Measurements from ENCODE around the gene TMEM205. TPM values are rescaled to one million over a fixed set of nuclear protein-coding genes. Genes with fewer than 3 reads are reported as not detected.
"Not testable (repeated sequence)": the region's sequence is repeated elsewhere in the genome, so short reads cannot be mapped to it uniquely, and the experiment has no call there.

Gene TMEM205
- total and polyA plus RNA-seq, 7 experiments from 2014 or later: 19.5 to 81.0 (median 33.1) TPM

DNA sequence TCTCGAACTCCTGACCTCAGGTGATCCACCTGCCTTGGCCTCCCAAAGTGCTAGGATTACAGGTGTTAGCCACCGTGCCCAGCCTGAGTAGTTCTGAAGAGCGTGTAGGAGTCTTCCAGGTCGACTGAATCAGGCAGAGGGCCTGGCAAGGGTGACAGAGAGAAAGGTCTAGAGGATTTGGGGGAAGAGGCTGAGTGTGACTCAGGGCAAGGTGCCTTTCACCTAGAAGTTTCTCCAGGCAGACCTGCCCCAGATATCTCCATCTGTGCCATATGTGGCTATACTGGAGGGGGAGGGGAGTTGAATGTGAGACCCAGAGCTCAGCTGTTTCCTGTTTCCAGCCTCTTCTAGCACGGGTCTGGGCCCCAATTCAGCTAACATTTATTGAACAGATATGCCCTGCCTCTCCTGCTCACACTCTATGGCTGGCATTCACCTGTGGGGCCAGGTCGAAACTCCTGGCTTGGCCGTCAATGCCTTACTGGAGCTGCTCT, 1.5 kb upstream of the TMEM205 start:
- Histone ChIP-seq H3K27me3 (ENCODE audit: control insufficient read depth in 2 of 2, insufficient read depth in 2 of 2, low read length in 2 of 2) (no peaks in the 10 kb centered on the region), H3K4me1 (ENCODE audit: control insufficient read depth in 2 of 2, insufficient read depth in 2 of 2, low read length in 2 of 2) (peaks cover 13 to 14% of the 10 kb centered on the region in 2 donors), H3K36me3 (ENCODE audit: control insufficient read depth in 2 of 3, insufficient read depth in 3 of 3, low read length in 3 of 3) (peaks cover 0 to 7% (median 0%) of the 10 kb centered on the region in 3 experiments), H3K27ac (ENCODE audit: low read depth, low read length) (no peak overlapping the region), H3K4me3 (ENCODE audit: low read length) (no peak overlapping the region), H3K9me3 (ENCODE audit: control insufficient read depth in 2 of 3, low read length in 3 of 3) (peaks cover 0 to 9% (median 0%) of the 10 kb centered on the region in 3 experiments)
- H3K4me1 Mint-ChIP-seq: peaks cover 22 to 39% (median 29%) of the 10 kb centered on the region in 7 donors
- ATAC-seq: no peak
- DNase-seq: no peak
- POLR2A ChIA-PET: interaction anchor here (0.6 to 4.8 kb wide), 6 partner anchors 10 to 735 kb away, joined by 3 to 36 read pairs (median 4); partner anchors contain the start of gene SWSAP1
- H3K27ac Mint-ChIP-seq: peak overlapping the region in 7 of 9 donors; percentile 36 to 97 (median 70)
- no peaks in the 10 kb centered on the region for H3K27me3 Mint-ChIP-seq
- peaks cover 0 to 9% (median 0%) of the 10 kb centered on the region in 11 donors for H3K9me3 Mint-ChIP-seq
- peaks cover 0 to 9% (median 0%) of the 10 kb centered on the region in 5 donors for H3K36me3 Mint-ChIP-seq
- peak overlapping the region; percentile 64 to 100 (median 98) for H3K4me3 Mint-ChIP-seq
- intact Hi-C loops (cut with micrococcal nuclease): loop anchor here in 1 of 2 donors (5.0 kb wide), 1 partner anchor 390 kb away; the partner anchor contains the start of gene ZNF823
- CTCF ChIA-PET: no interaction called here

DNA sequence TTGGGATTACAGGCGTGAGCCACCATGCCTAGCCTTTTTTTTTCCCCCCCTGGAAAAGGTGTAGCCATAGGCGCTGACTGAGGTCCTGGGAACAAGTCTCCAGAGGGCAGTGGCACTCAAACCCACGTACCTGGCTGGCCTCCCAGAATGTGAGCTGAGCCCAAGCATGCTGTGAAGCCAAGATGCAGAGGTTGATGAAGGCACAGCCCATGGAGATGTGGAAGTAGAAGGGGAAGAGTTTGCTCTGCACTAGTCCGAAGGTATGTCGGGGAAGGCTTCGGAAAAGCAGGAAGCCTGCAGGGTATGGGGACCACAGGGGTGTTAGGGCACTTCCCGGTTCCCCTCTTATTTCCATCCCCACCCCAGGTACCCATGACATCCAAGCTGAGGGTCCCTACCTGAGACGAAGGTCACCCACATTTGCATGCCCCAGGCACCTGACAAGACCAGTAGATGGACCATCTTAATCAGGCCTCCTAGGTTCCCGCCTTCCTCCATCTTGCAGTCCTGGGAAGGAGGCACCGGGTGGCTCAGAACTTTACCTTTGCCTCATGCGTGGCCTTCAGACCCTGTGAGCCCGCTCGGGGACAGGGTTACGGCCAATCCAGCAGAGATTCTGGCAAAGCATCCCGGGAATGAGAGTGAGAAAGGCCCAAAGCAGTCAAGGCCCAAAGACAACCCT, 805 bp downstream of the TMEM205 start:
- CTCF ChIA-PET: interaction anchor here (1.5 kb wide), 1 partner anchor 30 kb away, joined by 13 read pairs; the partner anchor contains the start of gene SWSAP1

GRCh38 chr19:11342429-11342828, 3.6 kb downstream of the TMEM205 start:
- POLR2A ChIA-PET: no interaction called here
- ATAC-seq (no peak), DNase-seq (no peak)
- H3K9me3 Mint-ChIP-seq: no peaks in the 10 kb centered on the region
- H3K4me3 Mint-ChIP-seq: peak overlapping the region in 1 of 10 donors; percentile 45
- H3K27ac ChIP-seq (ENCODE audit: low read depth, low read length): no peak overlapping the region
- CTCF ChIA-PET: no interaction called here
- intact Hi-C loops (cut with micrococcal nuclease): no loop called here
- H3K27me3 Mint-ChIP-seq: no peaks in the 10 kb centered on the region
- H3K36me3 ChIP-seq (ENCODE audit: control insufficient read depth in 2 of 3, insufficient read depth in 3 of 3, low read length in 3 of 3): peaks cover 0 to 9% (median 0%) of the 10 kb centered on the region in 3 experiments
- H3K4me1 ChIP-seq (ENCODE audit: control insufficient read depth in 2 of 2, insufficient read depth in 2 of 2, low read length in 2 of 2): peaks cover 18 to 39% of the 10 kb centered on the region in 2 donors
- H3K4me3 ChIP-seq (ENCODE audit: low read length): no peak overlapping the region
- no peaks in the 10 kb centered on the region for H3K9me3 ChIP-seq (ENCODE audit: control insufficient read depth in 2 of 3, low read length in 3 of 3)
- no peak overlapping the region for H3K27ac Mint-ChIP-seq
- no peaks in the 10 kb centered on the region for H3K27me3 ChIP-seq (ENCODE audit: control insufficient read depth in 2 of 2, insufficient read depth in 2 of 2, low read length in 2 of 2)
- peaks cover 0 to 5% (median 0%) of the 10 kb centered on the region in 5 donors for H3K36me3 Mint-ChIP-seq
- H3K4me1 Mint-ChIP-seq: peaks cover 21 to 57% (median 45%) of the 10 kb centered on the region in 7 donors

More for the DNA sequence above, 805 bp downstream of the TMEM205 start:
- H3K9me3 ChIP-seq (ENCODE audit: control insufficient read depth in 2 of 3, low read length in 3 of 3): peaks cover 0 to 9% (median 0%) of the 10 kb centered on the region in 3 experiments
- ATAC-seq (no peak), DNase-seq (no peak)
- Mint-ChIP-seq H3K27ac (peak overlapping the region in 8 of 9 donors; percentile 89 to 98 (median 95)), H3K4me3 (peak overlapping the region; percentile 92 to 100 (median 98)), H3K4me1 (peaks cover 22 to 39% (median 29%) of the 10 kb centered on the region in 7 donors), H3K9me3 (peaks cover 0 to 9% (median 0%) of the 10 kb centered on the region in 11 donors), H3K36me3 (peaks cover 0 to 12% (median 0%) of the 10 kb centered on the region in 5 donors), H3K27me3 (no peaks in the 10 kb centered on the region)
- intact Hi-C loops (cut with micrococcal nuclease): loop anchor here in 1 of 2 donors (5.0 kb wide), 1 partner anchor 392 kb away; the partner anchor contains the start of gene ZNF823
- peak overlapping the region; percentile 83 for H3K27ac ChIP-seq (ENCODE audit: low read depth, low read length)
- peak overlapping the region; percentile 75 for H3K4me3 ChIP-seq (ENCODE audit: low read length)
- no peaks in the 10 kb centered on the region for H3K27me3 ChIP-seq (ENCODE audit: control insufficient read depth in 2 of 2, insufficient read depth in 2 of 2, low read length in 2 of 2)
- peaks cover 13 to 14% of the 10 kb centered on the region in 2 donors for H3K4me1 ChIP-seq (ENCODE audit: control insufficient read depth in 2 of 2, insufficient read depth in 2 of 2, low read length in 2 of 2)
- H3K36me3 ChIP-seq (ENCODE audit: control insufficient read depth in 2 of 3, insufficient read depth in 3 of 3, low read length in 3 of 3): peaks cover 0 to 7% (median 0%) of the 10 kb centered on the region in 3 experiments
- POLR2A ChIA-PET: interaction anchor here (1.5 to 4.8 kb wide), 4 partner anchors 12 to 32 kb away, joined by 3 to 36 read pairs (median 4); partner anchors contain the start of gene SWSAP1

DNA sequence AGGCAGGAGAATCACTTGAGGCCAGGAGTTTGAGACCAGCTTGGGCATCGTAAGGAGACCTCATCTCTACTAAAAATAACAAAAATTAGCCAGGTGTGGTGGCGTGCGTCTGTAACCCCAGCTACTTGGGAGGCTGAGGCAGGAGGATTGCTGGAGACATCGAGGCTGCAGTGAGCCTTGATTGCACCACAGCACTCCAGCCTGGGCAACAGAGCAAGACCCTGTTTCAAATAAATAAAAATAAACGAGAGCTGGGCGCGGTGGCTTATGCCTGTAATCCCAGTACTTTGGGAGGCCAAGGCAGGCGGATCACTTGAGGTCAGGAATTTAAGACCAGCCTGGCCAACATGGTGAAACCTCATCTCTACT, 6.0 kb downstream of the TMEM205 start:
- DNase-seq; H3K9me3 ChIP-seq (ENCODE audit: control insufficient read depth in 2 of 3, low read length in 3 of 3); H3K27ac ChIP-seq (ENCODE audit: low read depth, low read length); H3K27me3 ChIP-seq (ENCODE audit: control insufficient read depth in 2 of 2, insufficient read depth in 2 of 2, low read length in 2 of 2); intact Hi-C loops (cut with micrococcal nuclease); H3K9me3 Mint-ChIP-seq; H3K27me3 Mint-ChIP-seq; ATAC-seq: not testable (repeated sequence)
- H3K4me1 Mint-ChIP-seq: peaks cover 0 to 41% (median 29%) of the 10 kb centered on the region in 7 donors
- CTCF ChIA-PET: interaction anchor here (0.5 to 0.9 kb wide), 3 partner anchors 12 to 301 kb away, joined by 3 read pairs; partner anchors contain the start of gene SWSAP1
- peak overlapping the region in 2 of 9 donors; percentile 52 to 86 for H3K27ac Mint-ChIP-seq
- peak overlapping the region; percentile 75 for H3K4me3 ChIP-seq (ENCODE audit: low read length)
- H3K4me1 ChIP-seq (ENCODE audit: control insufficient read depth in 2 of 2, insufficient read depth in 2 of 2, low read length in 2 of 2): peaks cover 7 to 29% of the 10 kb centered on the region in 2 donors
- peak overlapping the region; percentile 75 to 88 (median 80) for H3K4me3 Mint-ChIP-seq
- H3K36me3 ChIP-seq (ENCODE audit: control insufficient read depth in 2 of 3, insufficient read depth in 3 of 3, low read length in 3 of 3): peaks cover 0 to 19% (median 4%) of the 10 kb centered on the region in 3 experiments
- H3K36me3 Mint-ChIP-seq: peaks cover 6 to 24% (median 17%) of the 10 kb centered on the region in 5 donors
- POLR2A ChIA-PET: interaction anchor here (0.6 to 4.2 kb wide), 3 partner anchors 34 to 173 kb away, joined by 3 to 24 read pairs (median 9); partner anchors contain the start of gene SWSAP1

DNA sequence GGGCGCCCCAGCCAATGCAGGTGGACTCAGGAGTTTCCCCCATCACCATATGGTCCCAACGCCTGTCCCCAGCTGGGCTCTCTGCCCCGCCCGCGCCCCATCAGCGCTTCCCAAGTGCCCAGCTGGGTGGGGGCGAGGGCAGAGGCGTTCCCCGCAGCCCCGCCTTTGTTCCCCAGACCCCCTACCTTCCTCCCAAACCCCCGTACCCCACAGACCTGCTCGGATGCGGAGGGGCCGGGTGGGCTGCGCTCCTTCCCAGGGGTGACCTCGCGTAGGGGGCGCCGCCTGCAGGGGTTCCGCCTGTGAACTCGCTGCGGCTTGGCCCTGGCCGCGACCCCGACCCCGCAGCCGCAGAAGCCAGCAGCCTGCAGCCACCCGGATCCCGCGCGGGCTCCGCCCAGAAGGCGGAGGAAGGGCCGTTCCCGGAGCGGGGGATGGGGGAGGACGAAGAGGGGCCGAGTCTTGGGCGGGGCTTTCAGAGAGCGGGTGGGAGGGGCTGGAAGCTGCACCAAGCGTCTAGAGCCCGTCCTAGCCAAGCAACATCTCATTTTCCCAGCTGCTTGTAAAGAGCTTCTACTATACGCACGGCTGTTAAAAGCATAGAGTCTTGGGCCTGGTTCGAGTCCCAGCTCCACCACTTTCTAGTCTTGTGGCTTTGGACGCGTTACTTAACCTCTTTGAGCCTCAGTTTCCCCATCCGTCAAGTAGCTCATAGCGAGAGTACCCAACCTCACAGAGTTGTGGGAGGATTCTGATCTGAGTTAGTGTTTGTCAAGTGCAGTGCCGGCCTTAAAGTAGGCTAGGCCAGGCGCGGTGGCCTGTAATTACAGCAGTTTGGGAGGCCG, 6.6 kb downstream of the TMEM205 start, which contains the start of gene RAB3D:
Gene RAB3D, minus strand, starts transcription at position 404 of the 845 bp plus-strand sequence. CDS start 2,258 bp downstream, outside the sequence.
- Histone ChIP-seq H3K9me3 (ENCODE audit: control insufficient read depth in 2 of 3, low read length in 3 of 3) (no peaks in the 10 kb centered on the region), H3K27ac (ENCODE audit: low read depth, low read length) (peak within 1 kb of the TSS; percentile 63), H3K4me1 (ENCODE audit: control insufficient read depth in 2 of 2, insufficient read depth in 2 of 2, low read length in 2 of 2) (peaks cover 5 to 28% of the 10 kb centered on the region in 2 donors), H3K36me3 (ENCODE audit: control insufficient read depth in 2 of 3, insufficient read depth in 3 of 3, low read length in 3 of 3) (peaks cover 0 to 22% (median 6%) of the 10 kb centered on the region in 3 experiments), H3K4me3 (ENCODE audit: low read length) (peak within 1 kb of the TSS; percentile 75), H3K27me3 (ENCODE audit: control insufficient read depth in 2 of 2, insufficient read depth in 2 of 2, low read length in 2 of 2) (no peaks in the 10 kb centered on the region)
- Mint-ChIP-seq H3K9me3 (peaks cover 0 to 1% (median 0%) of the 10 kb centered on the region in 11 donors), H3K4me3 (peak within 1 kb of the TSS; percentile 75 to 88 (median 80)), H3K27me3 (no peaks in the 10 kb centered on the region), H3K36me3 (peaks cover 7 to 28% (median 19%) of the 10 kb centered on the region in 5 donors), H3K4me1 (peaks cover 0 to 35% (median 28%) of the 10 kb centered on the region in 7 donors), H3K27ac (peak within 1 kb of the TSS in 6 of 9 donors; percentile 46 to 86 (median 64))
- CTCF ChIA-PET: interaction anchor here (0.5 to 0.9 kb wide), 3 partner anchors 11 to 300 kb away, joined by 3 read pairs; partner anchors contain the start of gene SWSAP1
- peak; percentile 93 for ATAC-seq
- intact Hi-C loops (cut with micrococcal nuclease): loop anchor here in 1 of 2 donors (1.0 kb wide), 1 partner anchor 96 kb away; the partner anchor contains the start of genes ODAD3 and PRKCSH
- DNase-seq: peak; percentile 32 to 85 (median 57)
- POLR2A ChIA-PET: interaction anchor here (0.6 to 4.2 kb wide), 5 partner anchors 35 to 774 kb away, joined by 3 to 24 read pairs (median 4); partner anchors contain the start of genes KRI1 and SWSAP1

Data from naive thymus-derived CD4-positive, alpha-beta T cell (primary cell).